HG03439 (cell line): ENCODE results near the gene CBFA2T2.
A peak's percentile ranks its signal among the peaks of the same experiment; 100 is the strongest.
"Not testable (repeated sequence)": the region's sequence is repeated elsewhere in the genome, so short reads cannot be mapped to it uniquely, and the experiment has no call there.

Experiments used
- ATAC-seq: cut with Tn5 transposase; IDR thresholded peaks from one replicate; pipeline ENCODE4 v1.9.1; 2021; ENCODE audit warnings: mild to moderate bottlenecking, moderate library complexity; ENCODE audit not compliant: unreplicated experiment

Gene CBFA2T2

GRCh38 chr20:33541074-33541473 lies 51.2 kb downstream of the CBFA2T2 start:
- ATAC-seq, result no peak

GRCh38 chr20:33541797-33542196 lies 51.9 kb downstream of the CBFA2T2 start:
- ATAC-seq, result no peak

GRCh38 chr20:33545763-33546162 lies 55.9 kb downstream of the CBFA2T2 start:
- ATAC-seq, result no peak

GRCh38 chr20:33549229-33549999 lies 59.5 kb downstream of the CBFA2T2 start:
- ATAC-seq, result no peak

- no peak for ATAC-seq
These were observed 61.9 kb downstream of the CBFA2T2 start for GRCh38 chr20:33551778-33552177.

- no peak for ATAC-seq
These were observed 62.6 kb downstream of the CBFA2T2 start for GRCh38 chr20:33552519-33552918.

- ATAC-seq, result no peak
These were observed 63.6 kb downstream of the CBFA2T2 start for GRCh38 chr20:33553516-33553915.

GRCh38 chr20:33554914-33555420 lies 65.1 kb downstream of the CBFA2T2 start:
- ATAC-seq, result peak; percentile 97

- no peak for ATAC-seq
These were observed 65.9 kb downstream of the CBFA2T2 start for GRCh38 chr20:33555755-33556154.

GRCh38 chr20:33556246-33556645 lies 66.3 kb downstream of the CBFA2T2 start:
- ATAC-seq, result no peak

- no peak for ATAC-seq
These were observed 68.7 kb downstream of the CBFA2T2 start for GRCh38 chr20:33558348-33559144.

- ATAC-seq, result no peak
These were observed 69.3 kb downstream of the CBFA2T2 start for GRCh38 chr20:33559212-33559611.

- ATAC-seq, result no peak
These were observed 70.1 kb downstream of the CBFA2T2 start for GRCh38 chr20:33560026-33560425.

GRCh38 chr20:33561053-33561452 lies 71.2 kb downstream of the CBFA2T2 start:
- not testable (repeated sequence) for ATAC-seq

- no peak for ATAC-seq
These were observed 72.1 kb downstream of the CBFA2T2 start for GRCh38 chr20:33561692-33562601.

GRCh38 chr20:33563788-33564187 lies 73.9 kb downstream of the CBFA2T2 start:
- no peak for ATAC-seq

- no peak for ATAC-seq
These were observed 77.1 kb downstream of the CBFA2T2 start for GRCh38 chr20:33566781-33567603.

- no peak for ATAC-seq
These were observed 78.1 kb downstream of the CBFA2T2 start for GRCh38 chr20:33567949-33568348.

GRCh38 chr20:33568378-33568777 lies 78.5 kb downstream of the CBFA2T2 start:
- ATAC-seq, result no peak
